Neural cell (in vitro differentiated cells): Measurements from ENCODE around the gene KIAA0513. TPM values are rescaled to one million over a fixed set of nuclear protein-coding genes. Genes with fewer than 3 reads are reported as not detected.

Experiments
- H2AFZ ChIP-seq: fragments of 200-600, 300-800 bp; sonication (generic), shearing (Covaris generic); 2 replicates; pipeline ENCODE4 v1.6.0; 2014; ENCODE audit warnings: low read depth, mild to moderate bottlenecking, antibody characterized with exemption, low read length, moderate library complexity
- H3F3A ChIP-seq: fragments of 200-600 bp; shearing (Covaris generic); 2 replicates; pipeline ENCODE4 v1.6.1; 2016; ENCODE audit warnings: mild to moderate bottlenecking, moderate library complexity, mixed read lengths, antibody characterized with exemption, low read length; ENCODE audit not compliant: insufficient read depth, poor library complexity, severe bottlenecking
- H3K27ac ChIP-seq: fragments of 200-600, 300-800 bp; sonication (generic), shearing (Covaris generic); 2 replicates; pipeline ENCODE4 v1.5.1; 2014; ENCODE audit warnings: mild to moderate bottlenecking, low read length, moderate library complexity
- H3K27me3 ChIP-seq: fragments of 300-800, 200-600 bp; sonication (generic), shearing (Covaris generic); 2 replicates; pipeline ENCODE4 v1.6.0; 2014; ENCODE audit warnings: mild to moderate bottlenecking, low read depth, low read length, moderate library complexity; ENCODE audit not compliant: insufficient read depth
- H3K36me3 ChIP-seq: fragments of 300-800, 200-600 bp; sonication (generic), shearing (Covaris generic); 2 replicates; pipeline ENCODE4 v1.5.1; 2014; ENCODE audit warnings: mild to moderate bottlenecking, antibody characterized with exemption, low read length, moderate library complexity; ENCODE audit not compliant: insufficient read depth
- H3K4me2 ChIP-seq: fragments of 300-800, 200-600 bp; sonication (generic), shearing (Covaris generic); 2 replicates; pipeline ENCODE4 v1.6.0; 2014; ENCODE audit warnings: mild to moderate bottlenecking, low read length
- H3K4me3 ChIP-seq: fragments of 300-800, 200-600 bp; sonication (generic), shearing (Covaris generic); 2 replicates; pipeline ENCODE4 v1.5.1; 2014; ENCODE audit warnings: mild to moderate bottlenecking, low read length, moderate library complexity
- H3K79me2 ChIP-seq: fragments of 200-600 bp; shearing (Covaris generic); replicated peaks from 2 replicates; pipeline ENCODE4 v1.6.0; 2014; ENCODE audit warnings: mild to moderate bottlenecking, low read length, moderate library complexity; ENCODE audit not compliant: insufficient read depth
- H3K9ac ChIP-seq: fragments of 300-800, 200-600 bp; sonication (generic), shearing (Covaris generic); 2 replicates; pipeline ENCODE4 v1.6.1; 2016; ENCODE audit warnings: mild to moderate bottlenecking, low read length, mixed read lengths
- H3K9me2 ChIP-seq: fragments of 200-600 bp; shearing (Covaris generic); 2 replicates; pipeline ENCODE4 v1.6.1; 2016; ENCODE audit warnings: mild to moderate bottlenecking, low read length, mixed read lengths; ENCODE audit not compliant: insufficient read depth
- H3K9me3 ChIP-seq: fragments of 200-600, 300-800 bp; sonication (generic), shearing (Covaris generic); 2 replicates; pipeline ENCODE4 v1.6.1; 2016; ENCODE audit warnings: mild to moderate bottlenecking, mixed run types, low read length, moderate library complexity, mixed read lengths
- H4K20me1 ChIP-seq: fragments of 200-600 bp; shearing (Covaris generic); 2 replicates; pipeline ENCODE4 v1.6.1; 2016; ENCODE audit warnings: mild to moderate bottlenecking, mixed run types; ENCODE audit not compliant: insufficient read depth
- CTCF ChIP-seq: fragments of 450-650 bp; IDR thresholded peaks from 2 replicates; pipeline ENCODE4 v1.5.1; 2014; ENCODE audit warnings: antibody characterized with exemption, mild to moderate bottlenecking, moderate library complexity; ENCODE audit not compliant: poor library complexity, severe bottlenecking
- EP300 ChIP-seq: fragments of 450-650 bp; conservative IDR thresholded peaks from 2 replicates; pipeline ENCODE4 v1.6.1; 2014; ENCODE audit warnings: antibody characterized with exemption, mild to moderate bottlenecking, moderate library complexity; ENCODE audit not compliant: poor library complexity, severe bottlenecking
- EZH2 ChIP-seq: fragments of 200-600, 300-800 bp; shearing (Covaris generic), sonication (generic); IDR thresholded peaks from 2 replicates; pipeline ENCODE4 v1.6.1; 2014; ENCODE audit warnings: antibody characterized with exemption, low read length, borderline replicate concordance, mild to moderate bottlenecking; ENCODE audit not compliant: insufficient read depth, poor library complexity, severe bottlenecking
- MXI1 ChIP-seq: fragments of 450-650 bp; conservative IDR thresholded peaks from 2 replicates; pipeline ENCODE4 v1.6.1; 2014; ENCODE audit warnings: antibody characterized with exemption, mild to moderate bottlenecking; ENCODE audit not compliant: poor library complexity, severe bottlenecking
- POLR2AphosphoS5 ChIP-seq: IDR thresholded peaks from 2 replicates; pipeline ENCODE4 v1.6.1; 2012
- RAD21 ChIP-seq: fragments of 450-650 bp; conservative IDR thresholded peaks from 2 replicates; pipeline ENCODE4 v1.6.1; 2014; ENCODE audit warnings: antibody characterized with exemption, mild to moderate bottlenecking, moderate library complexity
- SMC3 ChIP-seq: fragments of 450-650 bp; conservative IDR thresholded peaks from 2 replicates; pipeline ENCODE4 v1.6.1; 2014; ENCODE audit warnings: antibody characterized with exemption, mild to moderate bottlenecking, moderate library complexity; ENCODE audit not compliant: poor library complexity
- TAF1 ChIP-seq: IDR thresholded peaks from 2 replicates; pipeline ENCODE4 v1.6.1; 2012; ENCODE audit warnings: low read depth
- polyA plus RNA-seq: library from polyadenylated mRNA; depleted of rRNA; stranded (reverse); fragments of >200 nt; gene quantifications from 2 replicates; pipeline ENCODE4 v1.2.3, GENCODE V29; 2014
- TF ChIP-seq, protein P1 (sequence below): IDR thresholded peaks from 2 replicates; pipeline ENCODE4 v1.6.1; 2012; ENCODE audit warnings: borderline replicate concordance

KIAA0513 gene
- polyA plus RNA-seq, 1 donor from 2014 or later: 18.9 TPM

DNA sequence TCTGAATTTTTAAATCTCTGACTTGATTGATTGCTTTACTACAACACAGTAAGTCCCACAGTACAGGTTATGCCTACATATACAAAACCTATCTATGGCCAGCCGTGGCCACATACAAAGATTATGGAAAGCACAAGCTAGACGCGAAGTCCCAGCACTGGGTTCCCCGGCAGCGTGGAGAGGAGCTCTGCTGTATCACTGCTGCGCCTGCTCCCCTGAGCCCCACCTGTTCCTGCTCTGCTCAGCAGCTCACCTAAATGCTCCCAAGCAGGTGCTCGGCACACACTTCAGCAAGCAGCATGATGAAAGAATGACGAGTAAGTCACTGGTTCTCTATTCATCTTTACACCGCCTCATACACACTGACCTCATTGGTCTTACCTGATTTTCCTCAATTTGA is 36.8 kb upstream of the KIAA0513 start:
- Histone ChIP-seq H3K4me3 (no peak overlapping the region), H3K79me2 (no peaks in the 10 kb centered on the region), H3K9me2 (no peaks in the 10 kb centered on the region), H3K4me2 (no peak overlapping the region), H2AFZ (no peak overlapping the region), H3F3A (no peaks in the 10 kb centered on the region), H3K9me3 (no peaks in the 10 kb centered on the region), H3K9ac (no peak overlapping the region), H3K27me3 (no peaks in the 10 kb centered on the region), H3K27ac (no peak overlapping the region), H4K20me1 (no peaks in the 10 kb centered on the region), H3K36me3 (no peaks in the 10 kb centered on the region)
- TF ChIP-seq RAD21: no peak
- TF ChIP-seq, protein P1, sequence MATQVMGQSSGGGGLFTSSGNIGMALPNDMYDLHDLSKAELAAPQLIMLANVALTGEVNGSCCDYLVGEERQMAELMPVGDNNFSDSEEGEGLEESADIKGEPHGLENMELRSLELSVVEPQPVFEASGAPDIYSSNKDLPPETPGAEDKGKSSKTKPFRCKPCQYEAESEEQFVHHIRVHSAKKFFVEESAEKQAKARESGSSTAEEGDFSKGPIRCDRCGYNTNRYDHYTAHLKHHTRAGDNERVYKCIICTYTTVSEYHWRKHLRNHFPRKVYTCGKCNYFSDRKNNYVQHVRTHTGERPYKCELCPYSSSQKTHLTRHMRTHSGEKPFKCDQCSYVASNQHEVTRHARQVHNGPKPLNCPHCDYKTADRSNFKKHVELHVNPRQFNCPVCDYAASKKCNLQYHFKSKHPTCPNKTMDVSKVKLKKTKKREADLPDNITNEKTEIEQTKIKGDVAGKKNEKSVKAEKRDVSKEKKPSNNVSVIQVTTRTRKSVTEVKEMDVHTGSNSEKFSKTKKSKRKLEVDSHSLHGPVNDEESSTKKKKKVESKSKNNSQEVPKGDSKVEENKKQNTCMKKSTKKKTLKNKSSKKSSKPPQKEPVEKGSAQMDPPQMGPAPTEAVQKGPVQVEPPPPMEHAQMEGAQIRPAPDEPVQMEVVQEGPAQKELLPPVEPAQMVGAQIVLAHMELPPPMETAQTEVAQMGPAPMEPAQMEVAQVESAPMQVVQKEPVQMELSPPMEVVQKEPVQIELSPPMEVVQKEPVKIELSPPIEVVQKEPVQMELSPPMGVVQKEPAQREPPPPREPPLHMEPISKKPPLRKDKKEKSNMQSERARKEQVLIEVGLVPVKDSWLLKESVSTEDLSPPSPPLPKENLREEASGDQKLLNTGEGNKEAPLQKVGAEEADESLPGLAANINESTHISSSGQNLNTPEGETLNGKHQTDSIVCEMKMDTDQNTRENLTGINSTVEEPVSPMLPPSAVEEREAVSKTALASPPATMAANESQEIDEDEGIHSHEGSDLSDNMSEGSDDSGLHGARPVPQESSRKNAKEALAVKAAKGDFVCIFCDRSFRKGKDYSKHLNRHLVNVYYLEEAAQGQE: no peak
- TF ChIP-seq TAF1: no peak
- TF ChIP-seq CTCF: no peak
- no peak for TF ChIP-seq SMC3
- no peak for TF ChIP-seq POLR2AphosphoS5
- no peak for TF ChIP-seq EZH2
- no peak for TF ChIP-seq EP300
- TF ChIP-seq MXI1: no peak

- H3K9me3 ChIP-seq: no peaks in the 10 kb centered on the region
- H3K79me2 ChIP-seq: no peaks in the 10 kb centered on the region
- no peaks in the 10 kb centered on the region for H4K20me1 ChIP-seq
- no peaks in the 10 kb centered on the region for H3K27me3 ChIP-seq
- no peaks in the 10 kb centered on the region for H3K36me3 ChIP-seq
- no peak overlapping the region for H3K4me2 ChIP-seq
- H3F3A ChIP-seq: no peaks in the 10 kb centered on the region
- TF ChIP-seq EP300: no peak
- TF ChIP-seq CTCF: no peak
- no peak for TF ChIP-seq RAD21
- no peak for TF ChIP-seq TAF1
- no peak for TF ChIP-seq MXI1
- TF ChIP-seq, protein P1: no peak
- TF ChIP-seq POLR2AphosphoS5: no peak
- TF ChIP-seq EZH2: no peak
- TF ChIP-seq SMC3: no peak
- H3K27ac ChIP-seq: no peak overlapping the region
- no peak overlapping the region for H3K4me3 ChIP-seq
- no peaks in the 10 kb centered on the region for H3K9me2 ChIP-seq
- no peak overlapping the region for H2AFZ ChIP-seq
- no peak overlapping the region for H3K9ac ChIP-seq
These were observed 34.9 kb upstream of the KIAA0513 start for GRCh38 chr16:84992717-84993075.
